ENCODE data around the gene SPATA2.
"Not testable (repeated sequence)": the region's sequence is repeated elsewhere in the genome, so short reads cannot be mapped to it uniquely, and the experiment has no call there.

SPATA2 gene

GRCh38 chr20:49885558-49886332 is 29.6 kb downstream of the SPATA2 start:
- no peak for DNase-seq (ENCODE audit: low read depth in 2 of 2)

GRCh38 chr20:49883246-49883802 is 32.0 kb downstream of the SPATA2 start:
- no peak for DNase-seq (ENCODE audit: low read depth in 2 of 2)

GRCh38 chr20:49882171-49882970 is 33.0 kb downstream of the SPATA2 start:
- no peak for DNase-seq (ENCODE audit: low read depth in 2 of 2)

GRCh38 chr20:49880724-49881445 is 34.4 kb downstream of the SPATA2 start:
- no peak for DNase-seq (ENCODE audit: low read depth in 2 of 2)

- DNase-seq (ENCODE audit: low read depth in 2 of 2), result no peak
Measured at GRCh38 chr20:49880177-49880576, 35.2 kb downstream of the SPATA2 start.

GRCh38 chr20:49878977-49879376 is 36.4 kb downstream of the SPATA2 start:
- DNase-seq (ENCODE audit: low read depth in 2 of 2), result no peak

GRCh38 chr20:49877386-49877921 is 37.9 kb downstream of the SPATA2 start:
- no peak for DNase-seq (ENCODE audit: low read depth in 2 of 2)

GRCh38 chr20:49874696-49875095 is 40.6 kb downstream of the SPATA2 start:
- no peak for DNase-seq (ENCODE audit: low read depth in 2 of 2)

GRCh38 chr20:49872056-49872455 is 43.3 kb downstream of the SPATA2 start:
- no peak for DNase-seq (ENCODE audit: low read depth in 2 of 2)

- no peak for DNase-seq (ENCODE audit: low read depth in 2 of 2)
Measured at GRCh38 chr20:49871391-49871948, 43.9 kb downstream of the SPATA2 start.

GRCh38 chr20:49870261-49870660 is 45.1 kb downstream of the SPATA2 start:
- DNase-seq (ENCODE audit: low read depth in 2 of 2), result no peak

GRCh38 chr20:49868964-49869363 is 46.4 kb downstream of the SPATA2 start:
- no peak for DNase-seq (ENCODE audit: low read depth in 2 of 2)

- no peak for DNase-seq (ENCODE audit: low read depth in 2 of 2)
Measured at GRCh38 chr20:49868538-49868937, 46.8 kb downstream of the SPATA2 start.

- DNase-seq (ENCODE audit: low read depth in 2 of 2), result no peak
Measured at GRCh38 chr20:49867453-49868215, 47.7 kb downstream of the SPATA2 start.

GRCh38 chr20:49866051-49866450 is 49.3 kb downstream of the SPATA2 start:
- DNase-seq (ENCODE audit: low read depth in 2 of 2), result no peak

GRCh38 chr20:49865559-49865958 is 49.8 kb downstream of the SPATA2 start:
- no peak for DNase-seq (ENCODE audit: low read depth in 2 of 2)

- DNase-seq (ENCODE audit: low read depth in 2 of 2), result no peak
Measured at GRCh38 chr20:49863666-49864065, 51.7 kb downstream of the SPATA2 start.

GRCh38 chr20:49862607-49863200 is 52.6 kb downstream of the SPATA2 start:
- no peak for DNase-seq (ENCODE audit: low read depth in 2 of 2)

- not testable (repeated sequence) for DNase-seq (ENCODE audit: low read depth in 2 of 2)
Measured at GRCh38 chr20:49861232-49861631, 54.1 kb downstream of the SPATA2 start.

GRCh38 chr20:49859807-49860206 is 55.5 kb downstream of the SPATA2 start:
- no peak for DNase-seq (ENCODE audit: low read depth in 2 of 2)
